ENCODE data around the gene KIF26B.

The KIF26B gene

DNA sequence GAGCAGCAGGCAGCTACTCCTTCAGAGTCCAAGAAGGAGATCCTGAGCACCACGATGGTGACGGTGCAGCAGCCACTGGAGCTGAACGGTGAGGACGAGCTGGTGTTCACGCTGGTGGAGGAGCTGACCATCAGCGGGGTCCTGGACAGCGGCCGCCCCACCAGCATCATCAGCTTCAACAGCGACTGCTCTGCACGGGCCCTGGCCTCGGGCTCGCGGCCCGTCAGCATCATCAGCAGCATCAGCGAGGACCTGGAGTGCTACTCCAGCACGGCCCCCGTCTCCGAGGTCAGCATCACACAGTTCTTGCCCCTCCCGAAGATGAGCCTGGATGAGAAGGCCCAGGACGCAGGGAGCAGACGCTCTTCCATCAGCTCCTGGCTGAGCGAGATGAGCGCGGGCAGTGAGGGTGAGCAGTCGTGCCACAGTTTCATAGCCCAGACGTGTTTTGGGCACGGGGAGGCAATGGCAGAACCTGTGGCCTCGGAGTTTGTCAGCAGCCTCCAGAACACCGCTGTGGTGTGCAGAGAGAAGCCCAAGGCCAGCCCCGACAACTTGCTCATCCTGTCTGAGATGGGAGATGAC lies 531.8 kb downstream of the KIF26B start:
- Histone ChIP-seq H4K20me1 (ENCODE audit: insufficient read depth, low read length) (no peaks in the 10 kb centered on the region), H3K4me1 (ENCODE audit: low read length) (peaks cover 11% of the 10 kb centered on the region), H3K79me2 (ENCODE audit: low read length) (no peaks in the 10 kb centered on the region), H3K9ac (ENCODE audit: low read length) (no peak overlapping the region), H3K4me3 (ENCODE audit: low read length) (no peak overlapping the region), H3K9me3 (ENCODE audit: insufficient read depth, low read length) (no peaks in the 10 kb centered on the region), H3K27ac (ENCODE audit: low read length) (no peak overlapping the region), H3K27me3 (ENCODE audit: low read depth, low read length) (no peaks in the 10 kb centered on the region), H3K36me3 (replicated peaks; ENCODE audit: low read depth, low read length) (peaks cover 11% of the 10 kb centered on the region), H3K4me2 (ENCODE audit: low read length) (0 out of 2 replicates have a peak overlapping the region, but pooled peaks have one; percentile 22), H2AFZ (ENCODE audit: low read depth, low read length) (no peak overlapping the region)
- no peak for TF ChIP-seq EZH2phosphoT487 (IDR thresholded peaks at IDR 0.05; ENCODE audit: low read depth)
- TF ChIP-seq, protein P1, sequence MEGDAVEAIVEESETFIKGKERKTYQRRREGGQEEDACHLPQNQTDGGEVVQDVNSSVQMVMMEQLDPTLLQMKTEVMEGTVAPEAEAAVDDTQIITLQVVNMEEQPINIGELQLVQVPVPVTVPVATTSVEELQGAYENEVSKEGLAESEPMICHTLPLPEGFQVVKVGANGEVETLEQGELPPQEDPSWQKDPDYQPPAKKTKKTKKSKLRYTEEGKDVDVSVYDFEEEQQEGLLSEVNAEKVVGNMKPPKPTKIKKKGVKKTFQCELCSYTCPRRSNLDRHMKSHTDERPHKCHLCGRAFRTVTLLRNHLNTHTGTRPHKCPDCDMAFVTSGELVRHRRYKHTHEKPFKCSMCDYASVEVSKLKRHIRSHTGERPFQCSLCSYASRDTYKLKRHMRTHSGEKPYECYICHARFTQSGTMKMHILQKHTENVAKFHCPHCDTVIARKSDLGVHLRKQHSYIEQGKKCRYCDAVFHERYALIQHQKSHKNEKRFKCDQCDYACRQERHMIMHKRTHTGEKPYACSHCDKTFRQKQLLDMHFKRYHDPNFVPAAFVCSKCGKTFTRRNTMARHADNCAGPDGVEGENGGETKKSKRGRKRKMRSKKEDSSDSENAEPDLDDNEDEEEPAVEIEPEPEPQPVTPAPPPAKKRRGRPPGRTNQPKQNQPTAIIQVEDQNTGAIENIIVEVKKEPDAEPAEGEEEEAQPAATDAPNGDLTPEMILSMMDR (IDR thresholded peaks at IDR 0.05; ENCODE audit: low read depth, low read length): no peak

DNA sequence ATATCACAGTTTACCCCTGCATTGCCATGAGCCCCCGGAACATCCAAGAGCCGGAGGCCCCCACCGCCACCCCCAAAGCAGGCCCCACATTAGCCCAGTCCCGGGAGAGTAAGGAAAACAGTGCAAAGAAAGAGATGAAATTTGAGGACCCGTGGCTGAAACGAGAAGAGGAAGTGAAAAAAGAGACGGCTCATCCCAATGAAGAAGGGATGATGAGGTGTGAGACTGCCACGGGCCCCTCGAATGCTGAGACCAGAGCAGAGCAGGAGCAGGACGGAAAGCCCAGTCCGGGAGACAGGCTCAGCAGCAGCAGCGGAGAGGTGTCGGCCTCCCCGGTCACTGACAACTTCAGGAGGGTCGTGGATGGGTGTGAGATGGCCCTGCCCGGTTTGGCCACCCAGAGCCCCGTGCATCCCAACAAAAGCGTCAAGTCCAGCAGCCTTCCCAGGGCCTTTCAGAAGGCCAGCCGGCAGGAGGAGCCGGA lies 532.4 kb downstream of the KIF26B start:
- H2AFZ ChIP-seq (ENCODE audit: low read depth, low read length): no peak overlapping the region
- TF ChIP-seq EZH2phosphoT487 (IDR thresholded peaks at IDR 0.05; ENCODE audit: low read depth): no peak
- TF ChIP-seq, protein P1 (IDR thresholded peaks at IDR 0.05; ENCODE audit: low read depth, low read length): no peak

DNA sequence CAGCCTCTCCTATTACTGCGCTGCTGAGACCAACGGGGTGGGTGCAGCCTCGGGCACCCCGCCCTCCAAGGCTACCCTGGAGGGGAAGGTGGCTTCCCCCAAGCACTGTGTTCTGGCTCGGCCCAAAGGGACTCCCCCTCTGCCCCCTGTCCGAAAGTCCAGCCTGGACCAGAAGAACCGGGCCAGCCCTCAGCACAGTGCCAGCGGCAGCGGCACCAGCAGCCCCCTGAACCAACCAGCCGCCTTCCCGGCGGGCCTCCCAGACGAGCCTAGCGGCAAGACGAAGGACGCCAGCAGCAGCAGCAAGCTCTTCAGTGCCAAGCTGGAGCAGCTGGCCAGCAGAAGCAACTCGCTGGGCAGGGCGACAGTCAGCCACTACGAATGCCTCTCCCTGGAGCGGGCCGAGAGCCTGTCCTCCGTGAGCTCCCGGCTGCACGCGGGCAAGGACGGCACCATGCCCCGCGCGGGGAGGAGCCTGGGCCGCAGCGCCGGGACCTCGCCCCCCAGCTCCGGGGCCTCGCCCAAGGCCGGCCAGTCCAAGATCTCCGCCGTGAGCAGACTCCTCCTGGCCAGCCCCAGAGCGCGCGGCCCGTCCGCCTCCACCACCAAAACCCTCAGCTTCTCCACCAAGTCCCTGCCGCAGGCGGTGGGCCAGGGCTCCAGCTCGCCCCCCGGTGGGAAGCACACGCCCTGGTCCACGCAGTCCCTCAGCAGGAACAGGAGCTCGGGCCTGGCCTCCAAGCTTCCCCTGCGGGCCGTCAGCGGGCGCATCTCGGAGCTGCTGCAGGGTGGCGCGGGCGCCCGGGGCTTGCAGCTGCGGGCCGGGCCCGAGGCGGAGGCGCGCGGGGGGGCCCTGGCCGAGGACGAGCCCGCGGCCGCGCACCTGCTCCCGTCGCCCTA lies 533.1 kb downstream of the KIF26B start:
- Histone ChIP-seq H4K20me1 (ENCODE audit: insufficient read depth, low read length) (no peaks in the 10 kb centered on the region), H3K27ac (ENCODE audit: low read length) (no peak overlapping the region), H3K36me3 (replicated peaks; ENCODE audit: low read depth, low read length) (peaks cover 11% of the 10 kb centered on the region), H3K79me2 (ENCODE audit: low read length) (no peaks in the 10 kb centered on the region), H3K9ac (ENCODE audit: low read length) (no peak overlapping the region), H3K9me3 (ENCODE audit: insufficient read depth, low read length) (no peaks in the 10 kb centered on the region), H3K4me3 (ENCODE audit: low read length) (no peak overlapping the region), H2AFZ (ENCODE audit: low read depth, low read length) (no peak overlapping the region), H3K4me2 (ENCODE audit: low read length) (no peak overlapping the region; the same call in 1 of the 2 replicates), H3K27me3 (ENCODE audit: low read depth, low read length) (no peaks in the 10 kb centered on the region), H3K4me1 (ENCODE audit: low read length) (peaks cover 10% of the 10 kb centered on the region)
- TF ChIP-seq EZH2phosphoT487 (IDR thresholded peaks at IDR 0.05; ENCODE audit: low read depth): no peak
- TF ChIP-seq, protein P1 (IDR thresholded peaks at IDR 0.05; ENCODE audit: low read depth, low read length): peak; percentile 33

More for the DNA sequence above, 532.4 kb downstream of the KIF26B start:
- H4K20me1 ChIP-seq (ENCODE audit: insufficient read depth, low read length): no peaks in the 10 kb centered on the region
- H3K27me3 ChIP-seq (ENCODE audit: low read depth, low read length): no peaks in the 10 kb centered on the region
- no peak overlapping the region for H3K9ac ChIP-seq (ENCODE audit: low read length)
- H3K36me3 ChIP-seq (replicated peaks; ENCODE audit: low read depth, low read length): peaks cover 11% of the 10 kb centered on the region
- H3K9me3 ChIP-seq (ENCODE audit: insufficient read depth, low read length): no peaks in the 10 kb centered on the region
- no peak overlapping the region for H3K27ac ChIP-seq (ENCODE audit: low read length)
- H3K79me2 ChIP-seq (ENCODE audit: low read length): no peaks in the 10 kb centered on the region
- H3K4me3 ChIP-seq (ENCODE audit: low read length): no peak overlapping the region
- peak overlapping the region; percentile 22; the same call in 1 of the 2 replicates for H3K4me2 ChIP-seq (ENCODE audit: low read length)
- H3K4me1 ChIP-seq (ENCODE audit: low read length): peaks cover 10% of the 10 kb centered on the region

Data from OCI-LY3 (cell line).